Mammary epithelial cell (primary cell): Measurements from ENCODE around the gene SPATA3.

ENCODE experiments used
- CTCF ChIP-seq, 2 donors: IDR thresholded peaks in 1 of 2; conservative IDR thresholded peaks in 1 of 2; 2 replicates each; pipeline ENCODE4 v1.5.1; 2011 to 2012; ENCODE audit warnings: inconsistent platforms in 2 of 2, low read length in 2 of 2, mild to moderate bottlenecking in 2 of 2, control low read depth in 1 of 2, low read depth in 1 of 2; ENCODE audit not compliant: insufficient read depth in 1 of 2; ENCODE audit errors: extremely low read depth in 1 of 2
- EZH2 ChIP-seq: IDR thresholded peaks from 2 replicates; pipeline ENCODE4 v1.6.1; 2012; ENCODE audit warnings: low read length, inconsistent platforms, borderline replicate concordance

- no peak for TF ChIP-seq CTCF (conservative IDR thresholded peaks at IDR 0.05 in 1 of 2, IDR thresholded peaks at IDR 0.05 in 1 of 2; ENCODE audit: extremely low read depth in 1 of 2, insufficient read depth in 1 of 2, low read depth in 1 of 2, low read length in 2 of 2)
- no peak for TF ChIP-seq EZH2
Observed at GRCh38 chr2:231034291-231034882, 38.5 kb downstream of the SPATA3 start.
